Right lobe of liver (tissue), 6 donors: ENCODE results near the gene SYT17. TPM values are rescaled to one million over a fixed set of nuclear protein-coding genes. Genes with fewer than 3 reads are reported as not detected.

Source experiments
- ATAC-seq, 4 donors: fragments of 200-7000 bp; cut with Tn5 transposase; one replicate each; pipeline ENCODE4 v1.9.1; 2020; ENCODE audit warnings: mild to moderate bottlenecking in 4 of 4, moderate library complexity in 4 of 4
- DNase-seq, 3 donors: peaks; one replicate each; pipeline ENCODE4 v3.0.0-alpha.2; 2020
- H3K27ac ChIP-seq, 3 donors: fragments of 200-600 bp; one replicate each; pipeline ENCODE4 v1.8.0; 2022
- H3K27me3 ChIP-seq, 2 donors: fragments of 200-600 bp; one replicate each; pipeline ENCODE4 v1.8.0; 2022
- H3K36me3 ChIP-seq, 4 donors: fragments of 200-600 bp; sonication (generic) in 1 of 4; one replicate each; pipeline versions ENCODE4 v1.5.1 to v1.8.0; 2017 to 2022; ENCODE audit warnings: control low read depth in 1 of 4
- H3K4me1 ChIP-seq, 4 donors: fragments of 200-600 bp; sonication (generic) in 1 of 4; one replicate each; pipeline versions ENCODE4 v1.5.1 to v1.8.0; 2017 to 2022; ENCODE audit warnings: control low read depth in 1 of 4
- H3K4me3 ChIP-seq, 3 donors: fragments of 200-600 bp; one replicate each; pipeline ENCODE4 v1.8.0; 2022
- H3K9me3 ChIP-seq, 4 donors: fragments of 200-600 bp; sonication (generic) in 1 of 4; one replicate each; pipeline versions ENCODE4 v1.5.1 to v1.8.0; 2017 to 2022; ENCODE audit warnings: control low read depth in 1 of 4
- POLR2A ChIP-seq: fragments of 450-650 bp; IDR thresholded peaks from one replicate; pipeline ENCODE4 v1.6.1; 2017; ENCODE audit warnings: antibody characterized with exemption, mild to moderate bottlenecking
- WGBS: methylation state at CpG from one replicate; pipeline ENCODE4 v1.1.6; 2018; ENCODE audit warnings: low coverage, low lambda C conversion rate; ENCODE audit not compliant: insufficient coverage; ENCODE audit errors: missing lambda C conversion rate; 5-methylcytosine and 5-hydroxymethylcytosine counted together
- intact Hi-C, 2 donors: fragments of 100-400 bp; cut with DNase I; formaldehyde crosslinking; loops; one replicate each; pipeline versions ENCODE4 v1.11.2 to v1.14.1; 2022
- total RNA-seq, 6 experiments: library from RNA; depleted of rRNA in 2 of 6; stranded (reverse); fragments of >200 nt in 2 of 6; fragmentation: NEBNext Ultra II Directional in 3 of 6; extraction: Animal tissue kit (Norgen Biotek cat#: 25700) in 3 of 6; gene quantifications; one replicate each; pipeline versions ENCODE4 v1.1.0 to v1.2.4, GENCODE V29; 2016 to 2023
- TF ChIP-seq, protein P1 (sequence below), 4 donors: fragments of 200-600 bp in 3 of 4; fragments of 450-650 bp in 1 of 4; IDR thresholded peaks; one replicate each; pipeline versions ENCODE4 v1.5.1 to v1.8.0; 2016 to 2022; ENCODE audit warnings: antibody characterized with exemption in 4 of 4, mild to moderate bottlenecking in 2 of 4
- donor health status: DM: no; HTN: yes; CAD: no.
- donor health status: DM: no; HTN: no; CAD: no.
- donor health status: DM: no; HTN: no; CAD: no.
- donor health status: DM: no; HTN: yes; CAD: no.
- donor health status: DM: no; HTN: yes; CAD: no.

Gene SYT17
- total RNA-seq, 6 experiments from 2014 or later: 8.2 to 14.1 (median 9.5) TPM

DNA sequence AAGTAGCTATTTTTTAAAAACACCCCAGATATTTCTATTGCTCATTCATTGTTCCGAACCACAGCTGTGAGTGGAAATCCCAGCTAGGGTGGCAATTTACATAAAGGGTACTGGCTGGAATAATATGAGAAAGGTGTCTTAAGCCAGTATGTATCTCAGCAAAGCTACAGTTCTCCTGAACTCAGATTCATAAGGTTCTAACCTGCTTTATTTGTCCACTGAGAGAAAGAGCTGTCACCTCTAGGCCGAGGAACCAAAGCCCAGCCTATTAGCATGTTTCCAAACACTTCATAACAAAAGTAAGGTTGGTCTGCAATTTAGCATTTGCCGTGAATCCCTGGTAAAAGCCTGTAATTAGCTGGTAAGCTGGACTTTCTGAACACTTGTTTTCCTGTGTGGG lies 60.5 kb downstream of the SYT17 start:
- Histone ChIP-seq H3K27me3 (no peaks in the 10 kb centered on the region), H3K36me3 (peaks cover 0 to 19% (median 9%) of the 10 kb centered on the region in 4 donors), H3K4me1 (no peaks in the 10 kb centered on the region), H3K4me3 (no peak overlapping the region), H3K9me3 (no peaks in the 10 kb centered on the region), H3K27ac (no peak overlapping the region)
- intact Hi-C loops: no loop called here
- DNase-seq: no peak
- TF ChIP-seq POLR2A: no peak
- TF ChIP-seq, protein P1, sequence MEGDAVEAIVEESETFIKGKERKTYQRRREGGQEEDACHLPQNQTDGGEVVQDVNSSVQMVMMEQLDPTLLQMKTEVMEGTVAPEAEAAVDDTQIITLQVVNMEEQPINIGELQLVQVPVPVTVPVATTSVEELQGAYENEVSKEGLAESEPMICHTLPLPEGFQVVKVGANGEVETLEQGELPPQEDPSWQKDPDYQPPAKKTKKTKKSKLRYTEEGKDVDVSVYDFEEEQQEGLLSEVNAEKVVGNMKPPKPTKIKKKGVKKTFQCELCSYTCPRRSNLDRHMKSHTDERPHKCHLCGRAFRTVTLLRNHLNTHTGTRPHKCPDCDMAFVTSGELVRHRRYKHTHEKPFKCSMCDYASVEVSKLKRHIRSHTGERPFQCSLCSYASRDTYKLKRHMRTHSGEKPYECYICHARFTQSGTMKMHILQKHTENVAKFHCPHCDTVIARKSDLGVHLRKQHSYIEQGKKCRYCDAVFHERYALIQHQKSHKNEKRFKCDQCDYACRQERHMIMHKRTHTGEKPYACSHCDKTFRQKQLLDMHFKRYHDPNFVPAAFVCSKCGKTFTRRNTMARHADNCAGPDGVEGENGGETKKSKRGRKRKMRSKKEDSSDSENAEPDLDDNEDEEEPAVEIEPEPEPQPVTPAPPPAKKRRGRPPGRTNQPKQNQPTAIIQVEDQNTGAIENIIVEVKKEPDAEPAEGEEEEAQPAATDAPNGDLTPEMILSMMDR (IDR thresholded peaks at IDR 0.05): no peak
- ATAC-seq: no peak
- WGBS: 88% methylated on average over 3 of the region's 3 CpGs

DNA sequence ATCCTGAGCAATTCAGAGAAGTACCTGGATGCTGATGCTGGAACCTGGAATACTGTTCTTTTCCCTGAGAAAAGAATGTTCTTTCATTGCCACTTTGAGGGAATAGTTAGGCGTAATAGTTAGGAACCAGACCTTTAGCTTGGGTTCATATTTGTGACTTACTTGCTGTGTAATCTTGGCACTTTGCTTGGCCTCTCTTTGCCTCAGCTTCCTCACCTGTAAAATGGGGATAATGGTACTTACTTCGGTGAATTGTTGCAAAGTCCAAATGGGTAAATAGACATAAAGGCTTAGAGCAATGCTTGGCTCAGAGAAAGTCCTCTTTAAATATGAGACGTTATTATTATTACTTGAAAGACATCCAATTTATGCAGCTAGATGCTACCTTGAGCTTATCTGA lies 62.5 kb downstream of the SYT17 start:
- Histone ChIP-seq H3K36me3 (peaks cover 0 to 9% (median 3%) of the 10 kb centered on the region in 4 donors), H3K9me3 (no peaks in the 10 kb centered on the region), H3K4me3 (no peak overlapping the region), H3K27ac (no peak overlapping the region), H3K4me1 (no peaks in the 10 kb centered on the region), H3K27me3 (no peaks in the 10 kb centered on the region)
- TF ChIP-seq, protein P1 (IDR thresholded peaks at IDR 0.05): no peak
- TF ChIP-seq POLR2A: no peak
- 83% methylated on average over 3 of the region's 3 CpGs for WGBS
- no peak for ATAC-seq
- intact Hi-C loops: no loop called here
- DNase-seq: no peak

DNA sequence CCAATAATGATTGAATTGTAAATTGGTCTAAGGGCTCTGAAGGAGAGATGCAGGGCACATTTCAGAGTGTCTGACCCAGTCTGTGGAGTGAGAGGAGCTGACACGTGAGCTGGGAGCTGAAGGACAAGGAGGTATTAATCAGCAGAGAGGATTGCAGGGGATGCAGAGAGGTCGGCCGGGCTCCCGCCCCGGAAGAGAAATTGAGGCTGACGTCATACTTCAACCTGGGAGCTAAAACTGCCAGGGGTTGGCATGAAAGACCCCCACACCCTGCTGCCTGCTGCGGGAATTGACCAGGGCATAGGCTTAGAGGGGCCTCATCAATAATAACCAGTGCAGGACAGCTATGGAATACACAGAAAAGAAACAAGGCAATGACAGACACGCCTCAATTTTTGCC lies 63.8 kb downstream of the SYT17 start:
- intact Hi-C loops: no loop called here
- no peak for DNase-seq
- 85% methylated on average over 7 of the region's 8 CpGs for WGBS
- Histone ChIP-seq H3K27ac (no peak overlapping the region), H3K9me3 (no peaks in the 10 kb centered on the region), H3K36me3 (peaks cover 0 to 3% (median 0%) of the 10 kb centered on the region in 4 donors), H3K27me3 (no peaks in the 10 kb centered on the region), H3K4me3 (no peak overlapping the region), H3K4me1 (no peaks in the 10 kb centered on the region)
- ATAC-seq: no peak
- no peak for TF ChIP-seq POLR2A
- TF ChIP-seq, protein P1 (IDR thresholded peaks at IDR 0.05): no peak

DNA sequence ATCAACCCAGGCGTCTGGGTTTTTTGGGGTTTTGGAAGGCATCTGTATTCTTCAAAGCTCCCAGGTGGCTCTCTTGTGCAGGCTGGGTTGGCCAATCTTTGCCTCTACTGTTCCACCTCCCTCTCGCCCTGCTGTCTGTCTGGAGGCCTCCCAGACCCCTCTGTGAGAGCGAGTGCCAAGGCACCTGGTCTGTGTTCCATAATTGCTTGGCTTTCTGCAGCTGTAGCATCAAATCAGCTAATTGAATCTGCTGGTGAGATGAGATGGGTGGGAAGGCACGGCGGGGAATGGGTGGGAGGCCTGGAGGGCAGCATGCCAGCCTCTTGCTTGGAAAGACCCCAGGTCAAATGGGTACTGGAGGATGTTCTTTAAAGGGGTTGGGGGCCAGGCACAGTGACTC lies 64.9 kb downstream of the SYT17 start:
- Histone ChIP-seq H3K9me3 (no peaks in the 10 kb centered on the region), H3K4me1 (no peaks in the 10 kb centered on the region), H3K4me3 (no peak overlapping the region), H3K36me3 (peaks cover 0 to 3% (median 0%) of the 10 kb centered on the region in 4 donors), H3K27me3 (no peaks in the 10 kb centered on the region), H3K27ac (no peak overlapping the region)
- intact Hi-C loops: no loop called here
- TF ChIP-seq POLR2A: no peak
- TF ChIP-seq, protein P1 (IDR thresholded peaks at IDR 0.05): no peak
- DNase-seq (no peak), ATAC-seq (no peak)
- 81% methylated on average over 3 of the region's 5 CpGs for WGBS

DNA sequence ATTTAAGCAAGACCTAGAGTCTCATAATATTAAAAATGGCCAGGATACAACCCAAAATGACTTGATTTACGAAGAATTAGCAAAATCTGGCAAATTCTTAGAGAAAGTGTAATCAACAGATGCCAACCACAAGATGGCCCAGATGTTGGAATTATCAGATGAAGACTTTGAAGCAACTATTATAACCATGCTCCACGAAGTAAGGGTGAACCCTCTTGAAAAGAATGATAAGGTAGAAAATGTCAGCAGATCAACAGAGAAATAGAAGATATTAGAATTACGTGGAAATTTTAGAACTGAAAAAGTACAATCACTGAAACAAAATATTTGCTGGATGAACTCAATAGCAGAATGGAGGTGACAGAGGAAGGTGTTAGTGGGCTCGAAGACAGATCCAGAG lies 67.4 kb downstream of the SYT17 start:
- intact Hi-C loops: no loop called here
- TF ChIP-seq POLR2A: no peak
- TF ChIP-seq, protein P1 (IDR thresholded peaks at IDR 0.05): no peak
- Histone ChIP-seq H3K4me3 (no peak overlapping the region), H3K9me3 (no peaks in the 10 kb centered on the region), H3K4me1 (no peaks in the 10 kb centered on the region), H3K27ac (no peak overlapping the region), H3K36me3 (peaks cover 0 to 3% (median 0%) of the 10 kb centered on the region in 4 donors), H3K27me3 (no peaks in the 10 kb centered on the region)
- ATAC-seq: no peak
- no peak for DNase-seq
- WGBS: 81% methylated on average over 4 of the region's 4 CpGs
